HG03039 (cell line): ENCODE data around the gene RPL26.

Experiments
- ATAC-seq: cut with Tn5 transposase; IDR thresholded peaks from one replicate; pipeline ENCODE4 v1.9.1; 2021; ENCODE audit warnings: mild to moderate bottlenecking, moderate library complexity; ENCODE audit not compliant: unreplicated experiment

Gene RPL26

GRCh38 chr17:8383143-8383822, at the start of gene RPL26:
TSS of gene RPL26 (minus strand) at chr17:8383193. CDS start at chr17:8382310, 883 bp downstream.
- peak; percentile 89 for ATAC-seq

GRCh38 chr17:8430966-8431365, 48.0 kb upstream of the RPL26 start:
- ATAC-seq: no peak

GRCh38 chr17:8426802-8427201, 43.8 kb upstream of the RPL26 start:
- no peak for ATAC-seq

- ATAC-seq: no peak
Measured at GRCh38 chr17:8426094-8426720, 43.2 kb upstream of the RPL26 start.

GRCh38 chr17:8421571-8421970, 38.6 kb upstream of the RPL26 start:
- ATAC-seq: no peak

GRCh38 chr17:8420041-8420934, 37.3 kb upstream of the RPL26 start:
- ATAC-seq: no peak

GRCh38 chr17:8419305-8419704, 36.3 kb upstream of the RPL26 start:
- ATAC-seq: no peak

GRCh38 chr17:8418471-8418870, 35.5 kb upstream of the RPL26 start:
- ATAC-seq: no peak

GRCh38 chr17:8417806-8418205, 34.8 kb upstream of the RPL26 start:
- ATAC-seq: no peak

- ATAC-seq: no peak
Measured at GRCh38 chr17:8413938-8414337, 30.9 kb upstream of the RPL26 start.

GRCh38 chr17:8413328-8413727, 30.3 kb upstream of the RPL26 start:
- ATAC-seq: no peak

GRCh38 chr17:8412089-8412488, 29.1 kb upstream of the RPL26 start:
- no peak for ATAC-seq

GRCh38 chr17:8410883-8411238, 27.9 kb upstream of the RPL26 start:
- ATAC-seq: no peak

GRCh38 chr17:8409966-8410882, 27.2 kb upstream of the RPL26 start:
- ATAC-seq: no peak

GRCh38 chr17:8408371-8408770, 25.4 kb upstream of the RPL26 start:
- ATAC-seq: no peak

- no peak for ATAC-seq
Measured at GRCh38 chr17:8406174-8406573, 23.2 kb upstream of the RPL26 start.

- no peak for ATAC-seq
Measured at GRCh38 chr17:8405499-8406016, 22.6 kb upstream of the RPL26 start.

GRCh38 chr17:8402921-8403536, 20.0 kb upstream of the RPL26 start:
- ATAC-seq: no peak

- no peak for ATAC-seq
Measured at GRCh38 chr17:8401107-8401506, 18.1 kb upstream of the RPL26 start.

- no peak for ATAC-seq
Measured at GRCh38 chr17:8398980-8399379, 16.0 kb upstream of the RPL26 start.
